ENCODE data around the gene CEP170B. TPM values are rescaled to one million over a fixed set of nuclear protein-coding genes. Genes with fewer than 3 reads are reported as not detected.

CEP170B gene
- total and polyA plus RNA-seq, 2 donors (not counting 3 experiments of a cell fraction or from before 2014, with no cell fraction given) = 13.9 to 38.6 TPM

DNA sequence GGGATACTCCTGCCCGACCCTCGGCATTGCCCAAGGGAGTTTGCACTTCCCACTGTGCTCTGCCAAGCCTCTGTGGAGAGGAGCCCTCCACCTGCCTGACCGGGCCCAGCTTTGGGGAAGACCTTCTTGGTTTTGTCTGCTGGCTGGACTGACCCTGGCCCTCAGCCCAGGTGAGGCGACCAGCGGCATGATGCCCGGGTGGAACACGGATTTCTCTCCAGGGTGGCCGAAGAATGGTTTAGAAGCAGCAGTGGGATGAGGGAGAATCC, 48.5 kb upstream of the CEP170B start:
- peak overlapping the region; percentile 79 for H2AFZ ChIP-seq (ENCODE audit: low read depth, low read length)
- intact Hi-C loops (cut with micrococcal nuclease) (no loop called here), dilution Hi-C loops (cut with MboI; ENCODE audit: extremely low pct_ligation_motif_present, low sequenced_read_pairs) (no loop called here)
- peak overlapping the region; percentile 66 for H3K4me2 ChIP-seq (ENCODE audit: insufficient read depth, low read length)
- H3K27ac ChIP-seq (ENCODE audit: insufficient read depth, low read depth, low read length) = peak overlapping the region; percentile 54
- BruUV-seq (replicated peaks) = no TSS peak
- POLR2A ChIA-PET = no interaction called here
- FAIRE-seq (no peak), DNase-seq (ENCODE audit: low read depth, low spot score) (no peak)
- CTCF ChIA-PET = no interaction called here
- H3K9ac ChIP-seq (replicated peaks; ENCODE audit: extremely low read depth, insufficient read depth, low read length) = peak overlapping the region; percentile 79
- no peaks in the 10 kb centered on the region for H3K79me2 ChIP-seq (ENCODE audit: control insufficient read depth, insufficient read depth, low read length)
- H3K27me3 ChIP-seq (ENCODE audit: control insufficient read depth in 2 of 2, insufficient read depth in 2 of 2, low read length in 2 of 2) = no peaks in the 10 kb centered on the region
- no peaks in the 10 kb centered on the region for H3K9me3 ChIP-seq (replicated peaks; ENCODE audit: control insufficient read depth, insufficient read depth, low read length)
- H3K36me3 ChIP-seq (ENCODE audit: control insufficient read depth in 2 of 2, extremely low read depth in 1 of 2, insufficient read depth in 2 of 2, low read length in 2 of 2) = no peaks in the 10 kb centered on the region
- H3K4me3 ChIP-seq (replicated peaks in 1 of 3; ENCODE audit: insufficient read depth in 1 of 3, low read depth in 1 of 3, low read length in 3 of 3) = peak overlapping the region; percentile 17 to 71 (median 47)
- H3K9me1 ChIP-seq (replicated peaks; ENCODE audit: control insufficient read depth, extremely low read depth, insufficient read depth, low read length) = no peaks in the 10 kb centered on the region
- H4K20me1 ChIP-seq (replicated peaks; ENCODE audit: control insufficient read depth, extremely low read depth, insufficient read depth, low read length) = no peaks in the 10 kb centered on the region
- no peak for TF ChIP-seq JUN (IDR thresholded peaks at IDR 0.05; ENCODE audit: borderline replicate concordance, insufficient read depth, insufficient read length, low read depth)
- no peak for TF ChIP-seq GATA2 (IDR thresholded peaks at IDR 0.05; ENCODE audit: insufficient read depth, insufficient read length, low read depth, low read length)
- TF ChIP-seq POLR2A (IDR thresholded peaks at IDR 0.05; ENCODE audit: low read depth, low read length) = no peak
- TF ChIP-seq POLR2AphosphoS5 (IDR thresholded peaks at IDR 0.05; ENCODE audit: insufficient read depth, low read depth, low read length) = no peak
- TF ChIP-seq CTCF (IDR thresholded peaks at IDR 0.05; ENCODE audit: extremely low read depth in 1 of 2, insufficient read depth in 1 of 2, low read depth in 1 of 2, low read length in 2 of 2) = no peak
- TF ChIP-seq MYC (IDR thresholded peaks at IDR 0.05; ENCODE audit: low read depth, low read length) = no peak
- TF ChIP-seq, protein P1, sequence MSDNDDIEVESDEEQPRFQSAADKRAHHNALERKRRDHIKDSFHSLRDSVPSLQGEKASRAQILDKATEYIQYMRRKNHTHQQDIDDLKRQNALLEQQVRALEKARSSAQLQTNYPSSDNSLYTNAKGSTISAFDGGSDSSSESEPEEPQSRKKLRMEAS (IDR thresholded peaks at IDR 0.05; ENCODE audit: insufficient read depth, insufficient read length) = no peak
- no peak for TF ChIP-seq FOS (IDR thresholded peaks at IDR 0.05; ENCODE audit: borderline replicate concordance, insufficient read depth, low read length)
- TF ChIP-seq EZH2 (IDR thresholded peaks at IDR 0.05; ENCODE audit: borderline replicate concordance, low read depth, low read length, severe bottlenecking) = no peak
- peaks cover 15% of the 10 kb centered on the region for H3K4me1 ChIP-seq (ENCODE audit: control insufficient read depth, extremely low read depth, insufficient read depth, low read length)
